BE2C (cell line): ENCODE results near the gene SDHC.
"Not testable (repeated sequence)": the region's sequence is repeated elsewhere in the genome, so short reads cannot be mapped to it uniquely, and the experiment has no call there.

Experiments used
- DNase-seq: peaks from one replicate; pipeline ENCODE4 v3.0.0-alpha.2; 2020
- H3K27me3 ChIP-seq: fragments of 250-450 bp; sonication (Bioruptor Pico); 2 replicates; pipeline ENCODE4 v1.5.1; 2020; ENCODE audit warnings: mild to moderate bottlenecking
- H3K36me3 ChIP-seq: fragments of 250-450 bp; sonication (Bioruptor Pico); 2 replicates; pipeline ENCODE4 v1.5.1; 2020; ENCODE audit warnings: mild to moderate bottlenecking
- H3K4me1 ChIP-seq: fragments of 250-450 bp; sonication (Bioruptor Pico); 2 replicates; pipeline ENCODE4 v1.5.1; 2020
- H3K4me3 ChIP-seq: 2 replicates; pipeline ENCODE4 v1.5.1; 2011; ENCODE audit warnings: low read depth, low read length
- H3K9me3 ChIP-seq: fragments of 250-450 bp; sonication (Bioruptor Pico); 2 replicates; pipeline ENCODE4 v1.5.1; 2020
- CTCF ChIP-seq: IDR thresholded peaks from 2 replicates; pipeline ENCODE4 v1.5.1; 2012; ENCODE audit warnings: mild to moderate bottlenecking, low read depth, low read length

Gene SDHC

GRCh38 chr1:161393151-161393550 lies 79.0 kb downstream of the SDHC start:
- no peaks in the 10 kb centered on the region for H3K4me1 ChIP-seq
- no peaks in the 10 kb centered on the region for H3K27me3 ChIP-seq
- no peak for DNase-seq
- no peaks in the 10 kb centered on the region; the same call in 1 of the 2 replicates for H3K36me3 ChIP-seq
- no peak overlapping the region for H3K4me3 ChIP-seq
- TF ChIP-seq CTCF: no peak
- H3K9me3 ChIP-seq: no peaks in the 10 kb centered on the region

- not testable (repeated sequence) for DNase-seq, H3K27me3 ChIP-seq, H3K4me1 ChIP-seq, H3K4me3 ChIP-seq, H3K9me3 ChIP-seq, H3K36me3 ChIP-seq
Measured at GRCh38 chr1:161397038-161397437, 82.9 kb downstream of the SDHC start.

GRCh38 chr1:161398900-161399256 lies 84.7 kb downstream of the SDHC start:
- H3K4me3 ChIP-seq: peak overlapping the region; percentile 77
- TF ChIP-seq CTCF: no peak
- H3K27me3 ChIP-seq: no peaks in the 10 kb centered on the region
- no peaks in the 10 kb centered on the region for H3K9me3 ChIP-seq
- H3K36me3 ChIP-seq: no peaks in the 10 kb centered on the region
- DNase-seq: no peak
- no peaks in the 10 kb centered on the region for H3K4me1 ChIP-seq

- peak overlapping the region; percentile 77 for H3K4me3 ChIP-seq
- DNase-seq: peak; percentile 86
- H3K4me1 ChIP-seq: no peaks in the 10 kb centered on the region
- peak; percentile 53 for TF ChIP-seq CTCF
- no peaks in the 10 kb centered on the region for H3K9me3 ChIP-seq
- H3K36me3 ChIP-seq: no peaks in the 10 kb centered on the region
- no peaks in the 10 kb centered on the region for H3K27me3 ChIP-seq
Measured at GRCh38 chr1:161399257-161399998, 85.2 kb downstream of the SDHC start.

GRCh38 chr1:161402446-161402845 lies 88.3 kb downstream of the SDHC start:
- H3K36me3 ChIP-seq: no peaks in the 10 kb centered on the region
- H3K4me3 ChIP-seq: no peak overlapping the region
- H3K27me3 ChIP-seq: no peaks in the 10 kb centered on the region
- no peaks in the 10 kb centered on the region for H3K4me1 ChIP-seq
- DNase-seq: no peak
- no peaks in the 10 kb centered on the region for H3K9me3 ChIP-seq
- no peak for TF ChIP-seq CTCF

GRCh38 chr1:161404051-161404597 lies 89.9 kb downstream of the SDHC start:
- no peaks in the 10 kb centered on the region for H3K36me3 ChIP-seq
- no peaks in the 10 kb centered on the region for H3K9me3 ChIP-seq
- no peaks in the 10 kb centered on the region for H3K4me1 ChIP-seq
- no peak for DNase-seq
- H3K4me3 ChIP-seq: no peak overlapping the region
- no peaks in the 10 kb centered on the region for H3K27me3 ChIP-seq
- TF ChIP-seq CTCF: no peak

- not testable (repeated sequence) for H3K9me3 ChIP-seq, DNase-seq, H3K4me1 ChIP-seq, H3K4me3 ChIP-seq, H3K36me3 ChIP-seq, H3K27me3 ChIP-seq
Measured at GRCh38 chr1:161406551-161406950, 92.4 kb downstream of the SDHC start.
